Parathyroid adenoma (tissue), 2 donors: ENCODE measurements around the gene STX16.

Experiments
- H2AFZ ChIP-seq: fragments of 300-600 bp; sonication (generic); one replicate; pipeline ENCODE4 v1.7.0; 2017; ENCODE audit warnings: antibody characterized with exemption, mild to moderate bottlenecking
- H3K27ac ChIP-seq: fragments of 300-600 bp; sonication (generic); one replicate; pipeline ENCODE4 v1.7.0; 2017
- H3K27me3 ChIP-seq: fragments of 300-600 bp; sonication (generic); one replicate; pipeline ENCODE4 v1.7.0; 2017; ENCODE audit warnings: low read length; ENCODE audit not compliant: control insufficient read depth, insufficient read depth
- H3K36me3 ChIP-seq: fragments of 300-600 bp; sonication (generic); one replicate; pipeline ENCODE4 v1.7.0; 2017; ENCODE audit warnings: low read length; ENCODE audit not compliant: control insufficient read depth, insufficient read depth
- H3K4me1 ChIP-seq: fragments of 300-600 bp; sonication (generic); one replicate; pipeline ENCODE4 v1.7.0; 2017; ENCODE audit warnings: control low read depth
- H3K4me2 ChIP-seq: fragments of 300-600 bp; sonication (generic); one replicate; pipeline ENCODE4 v1.7.0; 2017; ENCODE audit warnings: low read length
- H3K4me3 ChIP-seq: fragments of 300-600 bp; sonication (generic); one replicate; pipeline ENCODE4 v1.7.0; 2017; ENCODE audit warnings: low read depth, low read length
- H3K79me2 ChIP-seq: fragments of 300-600 bp; sonication (generic); one replicate; pipeline ENCODE4 v1.7.0; 2017; ENCODE audit warnings: control low read depth
- H3K9ac ChIP-seq: fragments of 300-600 bp; sonication (generic); one replicate; pipeline ENCODE4 v1.7.0; 2017; ENCODE audit warnings: mild to moderate bottlenecking
- H3K9me3 ChIP-seq: fragments of 300-600 bp; sonication (generic); one replicate; pipeline ENCODE4 v1.7.0; 2017; ENCODE audit warnings: low read length; ENCODE audit not compliant: control insufficient read depth
- CTCF ChIP-seq: fragments of 300-600 bp; sonication (generic); IDR thresholded peaks from one replicate; pipeline ENCODE4 v1.7.0; 2017; ENCODE audit warnings: antibody characterized with exemption, mild to moderate bottlenecking
- donor health status: primary hyperparathyroidism.

STX16 gene

GRCh38 chr20:58715391-58715800 lies 64.3 kb downstream of the STX16 start:
- H2AFZ ChIP-seq = no peak overlapping the region
- no peaks in the 10 kb centered on the region for H3K27me3 ChIP-seq
- no peaks in the 10 kb centered on the region for H3K36me3 ChIP-seq
- no peak overlapping the region for H3K4me3 ChIP-seq
- H3K9me3 ChIP-seq = no peaks in the 10 kb centered on the region
- H3K79me2 ChIP-seq = no peaks in the 10 kb centered on the region
- no peak overlapping the region for H3K9ac ChIP-seq
- H3K4me2 ChIP-seq = no peak overlapping the region
- H3K27ac ChIP-seq = no peak overlapping the region
- no peaks in the 10 kb centered on the region for H3K4me1 ChIP-seq
- no peak for TF ChIP-seq CTCF

- Histone ChIP-seq H3K79me2 (no peaks in the 10 kb centered on the region), H2AFZ (no peak overlapping the region), H3K4me3 (no peak overlapping the region), H3K4me2 (no peak overlapping the region), H3K27me3 (no peaks in the 10 kb centered on the region), H3K9ac (no peak overlapping the region), H3K36me3 (no peaks in the 10 kb centered on the region), H3K27ac (no peak overlapping the region), H3K4me1 (no peaks in the 10 kb centered on the region), H3K9me3 (no peaks in the 10 kb centered on the region)
- no peak for TF ChIP-seq CTCF
These were observed 64.9 kb downstream of the STX16 start for GRCh38 chr20:58715801-58716475.

GRCh38 chr20:58716476-58717277 lies 65.6 kb downstream of the STX16 start:
- H3K36me3 ChIP-seq = no peaks in the 10 kb centered on the region
- H3K4me2 ChIP-seq = no peak overlapping the region
- no peaks in the 10 kb centered on the region for H3K4me1 ChIP-seq
- TF ChIP-seq CTCF = no peak
- no peaks in the 10 kb centered on the region for H3K27me3 ChIP-seq
- no peak overlapping the region for H2AFZ ChIP-seq
- no peaks in the 10 kb centered on the region for H3K9me3 ChIP-seq
- H3K27ac ChIP-seq = no peak overlapping the region
- H3K79me2 ChIP-seq = no peaks in the 10 kb centered on the region
- no peak overlapping the region for H3K9ac ChIP-seq
- H3K4me3 ChIP-seq = no peak overlapping the region

GRCh38 chr20:58717278-58718091 lies 66.4 kb downstream of the STX16 start:
- Histone ChIP-seq H2AFZ (no peak overlapping the region), H3K4me2 (no peak overlapping the region), H3K4me1 (no peaks in the 10 kb centered on the region), H3K79me2 (no peaks in the 10 kb centered on the region), H3K9me3 (no peaks in the 10 kb centered on the region), H3K27ac (no peak overlapping the region), H3K4me3 (no peak overlapping the region), H3K36me3 (no peaks in the 10 kb centered on the region), H3K27me3 (no peaks in the 10 kb centered on the region), H3K9ac (no peak overlapping the region)
- no peak for TF ChIP-seq CTCF
